ENCODE measurements around the gene RHOB.
"Not testable (repeated sequence)": the region's sequence is repeated elsewhere in the genome, so short reads cannot be mapped to it uniquely, and the experiment has no call there.

The RHOB gene

DNA sequence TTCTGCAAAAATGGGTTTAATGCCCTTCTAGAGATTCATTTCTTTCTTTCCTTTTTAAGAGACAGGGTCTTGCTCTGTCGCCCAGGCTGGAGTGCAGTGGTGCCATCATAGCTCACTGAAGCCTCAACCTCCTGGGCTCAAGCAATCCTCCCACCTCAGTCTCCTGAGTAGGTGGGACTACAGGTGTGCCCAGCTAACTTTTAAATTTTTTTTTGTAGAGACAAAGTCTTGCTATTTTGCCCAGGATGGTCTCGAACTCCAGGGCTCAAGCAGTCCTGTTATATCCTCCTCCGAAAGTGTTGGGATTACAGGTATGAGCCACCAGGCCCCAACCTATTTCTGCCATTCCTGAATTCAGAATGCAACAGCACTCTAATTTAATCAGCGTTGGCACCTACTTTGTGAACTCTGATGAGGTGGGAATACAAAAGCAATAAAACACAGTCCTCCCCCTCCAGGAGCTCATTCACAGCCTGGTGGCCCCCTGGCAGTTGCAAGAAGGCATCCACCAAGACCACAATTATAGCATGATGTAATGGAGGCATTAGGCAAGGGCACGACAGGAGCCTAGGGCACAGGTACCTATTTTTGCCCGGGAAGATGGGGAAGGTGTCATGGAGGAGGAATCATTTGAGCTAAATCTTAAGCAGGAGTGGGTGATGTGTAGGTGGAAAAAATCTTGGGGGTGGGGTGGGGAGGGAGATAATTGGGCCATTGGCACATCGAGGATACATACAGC lies 5.1 kb downstream of the RHOB start:
- DNase-seq (ENCODE audit: low read depth, low spot score), result no peak

DNA sequence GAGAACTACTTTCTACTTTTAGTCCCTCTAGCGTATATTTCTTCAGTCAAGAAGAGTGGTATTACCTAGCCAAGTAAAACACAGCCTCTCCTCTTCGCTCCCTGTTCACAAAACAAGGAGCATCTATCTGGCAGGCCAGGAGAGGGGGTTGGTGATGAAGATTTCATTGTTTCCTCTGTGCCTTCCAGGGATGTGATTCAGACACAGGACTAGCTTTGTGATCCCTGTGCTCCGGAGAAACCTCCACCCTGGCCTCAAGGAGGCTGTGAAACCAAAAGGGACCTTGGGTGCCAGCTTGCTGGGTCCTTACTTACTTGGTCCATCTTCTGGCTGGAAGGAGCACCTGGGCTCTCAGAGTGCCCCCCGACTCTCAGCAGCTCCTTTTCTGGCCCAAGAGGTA lies 5.7 kb downstream of the RHOB start:
- DNase-seq (ENCODE audit: low read depth, low spot score), result no peak

DNA sequence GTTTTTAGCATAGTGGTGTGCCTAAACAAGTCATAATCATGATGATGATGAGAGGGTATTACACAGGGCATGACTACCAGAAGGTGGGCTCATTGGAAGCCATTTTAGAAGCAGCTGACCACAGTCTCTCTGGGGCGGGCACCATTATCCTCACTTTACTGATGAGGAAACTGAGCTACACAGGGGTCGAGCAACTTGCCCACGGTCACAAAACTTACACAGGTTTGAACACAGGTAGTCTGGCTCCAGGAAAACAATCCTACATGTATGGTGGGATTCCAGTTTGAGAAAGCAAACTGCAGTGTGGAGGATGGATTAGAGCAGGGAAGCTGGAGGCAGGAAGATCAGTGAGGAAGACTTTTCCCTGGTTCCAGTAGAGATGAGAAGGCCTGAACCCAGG lies 6.2 kb downstream of the RHOB start:
- no peak for DNase-seq (ENCODE audit: low read depth, low spot score)

DNA sequence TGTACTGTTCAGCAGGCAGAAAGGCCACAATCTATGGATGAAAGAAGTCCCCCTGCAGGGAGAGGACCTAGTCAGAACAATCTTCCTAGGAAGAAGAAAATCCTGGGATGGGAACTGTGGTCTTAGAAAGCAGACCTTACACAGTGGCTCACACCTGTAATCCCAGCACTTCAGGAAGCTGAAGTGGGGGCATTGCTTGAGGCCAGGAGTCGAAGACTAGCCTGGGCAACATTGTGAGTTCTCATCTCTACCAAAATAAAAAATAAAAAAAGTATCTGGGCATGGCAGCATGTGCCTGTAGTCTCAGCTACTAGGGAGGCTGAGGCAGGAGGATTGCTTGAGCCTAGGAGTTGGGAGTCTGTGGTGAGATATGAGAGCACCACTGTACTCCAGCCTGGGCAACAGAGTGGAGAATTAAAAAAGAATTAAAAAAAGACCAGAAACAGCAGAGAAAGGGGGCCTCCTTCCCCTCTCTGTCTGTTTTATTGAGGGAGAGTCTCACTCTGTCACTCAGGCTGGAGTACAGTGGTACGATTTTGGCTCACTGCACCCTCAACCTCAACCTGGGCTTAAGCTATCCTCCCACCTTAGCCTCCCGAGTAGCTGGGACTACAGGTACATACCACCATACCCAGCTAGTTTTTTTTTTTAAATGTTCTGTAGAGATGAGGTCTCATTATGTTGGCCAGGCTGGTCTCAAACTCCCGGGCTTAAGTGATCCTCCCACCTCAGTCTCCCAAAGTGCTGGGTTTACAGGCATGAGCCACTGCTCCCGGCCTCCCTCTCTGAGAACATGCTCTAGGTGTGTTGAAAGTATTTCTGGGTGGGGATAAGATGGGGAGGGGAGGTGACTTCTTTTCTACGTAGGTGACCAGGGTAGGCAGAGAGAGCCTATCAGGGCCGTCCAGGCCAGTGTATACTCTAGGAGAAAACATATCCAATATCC lies 7.4 kb downstream of the RHOB start:
- DNase-seq (ENCODE audit: low read depth, low spot score), result no peak

DNA sequence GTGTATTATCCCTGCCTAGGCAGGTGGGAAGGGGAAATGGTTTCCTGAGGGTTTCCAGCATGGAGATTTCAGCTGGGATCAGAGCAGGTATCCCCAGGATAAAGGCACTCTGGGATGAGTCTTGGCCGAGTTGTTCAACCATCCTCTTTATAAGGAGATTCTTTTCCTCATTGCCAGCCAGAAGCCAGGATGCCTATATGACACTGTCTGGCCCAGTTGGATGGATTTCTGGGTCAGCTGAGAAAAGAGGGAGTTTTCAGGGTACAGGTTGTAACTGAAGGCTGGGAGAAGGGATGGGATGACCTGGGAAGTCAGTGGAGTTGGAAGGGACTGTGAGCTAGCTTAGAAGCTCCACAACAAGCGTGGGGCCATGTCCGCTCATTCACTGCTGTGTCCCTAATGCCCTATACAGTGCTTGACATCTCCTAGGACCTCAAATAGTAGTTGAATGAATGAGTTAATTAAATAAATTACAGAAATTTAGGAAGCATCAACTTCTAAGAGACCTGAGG lies 8.3 kb downstream of the RHOB start:
- DNase-seq (ENCODE audit: low read depth, low spot score), result no peak

DNA sequence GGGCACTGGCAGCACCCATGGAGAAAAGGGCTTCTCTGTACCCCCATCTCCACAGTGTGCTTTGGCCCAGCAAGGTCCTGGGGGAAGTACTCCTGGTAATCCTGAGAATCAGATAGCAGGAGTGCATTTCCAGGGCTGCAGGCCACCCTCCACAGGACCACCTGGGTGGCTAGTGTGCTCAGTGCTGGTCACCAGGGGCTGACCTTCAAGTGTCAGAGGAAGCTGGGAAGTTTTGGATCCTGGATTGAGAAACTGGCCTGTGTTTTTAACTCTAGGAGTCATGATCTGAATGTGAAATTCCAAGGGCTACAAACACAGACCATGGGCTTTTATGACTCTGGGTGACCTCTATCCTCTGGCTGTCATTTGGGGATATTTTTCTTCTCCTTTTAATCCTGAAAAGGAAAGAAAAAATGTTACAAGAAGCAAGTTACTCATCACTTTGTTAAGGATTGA lies 9.3 kb downstream of the RHOB start:
- no peak for DNase-seq (ENCODE audit: low read depth, low spot score)

DNA sequence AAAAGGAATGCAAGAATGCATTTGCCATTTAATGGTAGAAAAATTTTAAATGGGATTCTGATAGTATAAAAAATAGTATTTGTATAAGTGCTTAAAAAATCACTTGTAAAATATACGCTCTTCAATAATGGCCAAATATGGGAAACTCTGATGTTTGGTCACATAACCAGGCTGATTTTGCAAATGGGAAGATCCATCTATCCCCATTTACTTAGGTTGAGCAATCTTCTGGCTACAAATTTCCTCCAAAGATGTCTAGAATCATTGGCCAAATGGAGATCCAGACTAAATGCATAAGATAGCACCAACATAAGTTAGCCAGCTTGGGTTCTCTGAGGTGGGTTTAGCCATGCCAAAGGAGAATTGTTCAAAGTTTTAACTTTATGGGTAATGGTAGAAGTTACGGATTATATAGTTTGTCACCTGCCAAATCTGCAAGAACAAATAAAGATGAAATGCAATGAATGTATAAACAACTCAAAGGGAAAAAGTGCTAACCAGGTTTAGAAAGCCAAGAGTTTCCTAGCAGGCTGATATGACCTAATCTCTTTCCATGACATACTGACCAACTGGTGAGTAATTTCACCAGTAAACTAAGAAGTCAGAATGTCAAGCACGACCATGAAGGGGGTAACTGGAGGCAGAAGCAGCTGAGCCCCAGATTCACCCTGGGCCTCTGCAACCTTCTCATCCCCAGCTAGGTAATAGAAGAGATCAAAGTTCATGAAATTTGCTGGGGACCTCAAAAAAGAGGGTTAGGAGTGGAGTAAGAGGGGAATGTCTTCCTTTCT lies 10.0 kb downstream of the RHOB start:
- no peak for DNase-seq (ENCODE audit: low read depth, low spot score)

DNA sequence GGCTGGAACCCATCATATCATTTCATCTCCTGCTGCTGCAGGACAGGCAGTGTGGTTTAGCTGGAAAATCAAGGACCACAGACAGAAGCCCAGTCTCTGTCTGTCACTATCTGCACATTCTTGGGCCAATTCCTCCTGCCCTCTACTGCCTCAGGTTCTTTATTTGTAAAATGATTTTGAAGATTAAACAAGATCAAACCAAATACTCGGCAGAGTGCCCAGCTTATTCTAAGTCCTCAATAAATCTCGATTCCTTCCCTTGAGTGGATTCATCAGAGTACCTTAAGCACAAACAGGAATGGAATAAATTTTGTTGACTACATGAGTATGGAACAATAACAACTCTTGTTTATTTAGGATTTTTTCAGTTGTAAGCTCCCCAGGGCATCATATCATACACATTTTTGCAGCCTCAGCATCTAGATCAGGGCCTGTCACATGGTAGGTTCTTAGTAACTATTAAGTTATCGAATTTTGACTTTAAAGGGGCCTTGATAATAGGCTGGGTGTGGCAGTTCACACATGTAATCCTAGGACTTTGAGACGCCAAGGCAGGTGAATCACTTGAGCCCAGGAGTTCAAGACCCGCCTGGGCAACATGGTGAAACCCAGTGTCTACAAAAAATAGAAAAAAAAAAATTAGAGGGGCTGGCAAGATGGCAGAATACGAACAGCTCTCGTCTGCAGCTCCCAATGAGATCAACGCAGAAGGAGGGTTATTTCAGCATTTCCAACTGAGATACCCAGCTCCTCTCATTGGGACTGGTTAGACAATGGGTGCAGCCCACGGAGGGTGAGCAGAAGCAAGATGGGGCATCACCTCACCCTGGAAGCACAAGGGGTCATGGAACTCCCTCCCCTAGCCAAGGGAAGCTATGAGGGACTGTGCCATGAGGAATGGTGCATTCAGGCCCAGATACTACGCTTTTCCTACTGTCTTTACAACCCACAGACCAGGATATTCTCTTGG lies 11.1 kb downstream of the RHOB start:
- no peak for DNase-seq (ENCODE audit: low read depth, low spot score)

DNA sequence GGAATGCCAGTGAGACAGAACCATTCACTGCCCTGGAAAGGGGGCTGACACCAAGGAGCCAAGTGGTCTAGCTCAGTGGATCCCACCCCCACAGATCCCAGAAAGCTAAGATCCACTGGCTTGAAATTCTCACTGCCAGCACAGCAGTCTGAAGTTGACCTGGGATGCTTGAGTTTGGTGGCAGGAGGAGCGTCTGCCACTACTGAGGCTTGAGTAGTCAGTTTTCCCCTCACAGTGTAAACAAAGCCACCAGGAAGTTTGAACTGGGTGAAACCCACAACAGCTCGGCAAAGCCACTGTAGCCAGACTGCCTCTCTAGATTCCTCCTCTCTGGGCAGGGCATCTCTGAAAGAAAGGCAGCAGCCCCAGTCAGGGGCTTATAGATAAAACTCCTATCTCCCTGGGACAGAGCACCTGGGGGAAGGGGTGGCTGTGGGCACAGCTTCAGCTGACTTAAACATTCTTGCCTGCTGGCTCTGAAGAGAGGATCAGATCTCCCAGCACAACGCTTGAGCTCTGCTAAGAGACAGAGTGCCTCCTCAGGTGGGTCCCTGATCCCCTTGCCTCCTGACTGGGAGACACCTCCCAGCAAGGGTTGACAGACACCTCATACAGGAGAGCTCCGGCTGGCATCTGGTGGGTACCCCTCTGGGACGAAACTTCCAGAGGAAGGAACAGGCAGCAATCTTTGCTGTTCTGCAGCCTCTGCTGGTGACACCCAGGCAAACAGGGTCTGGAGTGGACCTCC lies 12.0 kb downstream of the RHOB start:
- not testable (repeated sequence) for DNase-seq (ENCODE audit: low read depth, low spot score)

DNA sequence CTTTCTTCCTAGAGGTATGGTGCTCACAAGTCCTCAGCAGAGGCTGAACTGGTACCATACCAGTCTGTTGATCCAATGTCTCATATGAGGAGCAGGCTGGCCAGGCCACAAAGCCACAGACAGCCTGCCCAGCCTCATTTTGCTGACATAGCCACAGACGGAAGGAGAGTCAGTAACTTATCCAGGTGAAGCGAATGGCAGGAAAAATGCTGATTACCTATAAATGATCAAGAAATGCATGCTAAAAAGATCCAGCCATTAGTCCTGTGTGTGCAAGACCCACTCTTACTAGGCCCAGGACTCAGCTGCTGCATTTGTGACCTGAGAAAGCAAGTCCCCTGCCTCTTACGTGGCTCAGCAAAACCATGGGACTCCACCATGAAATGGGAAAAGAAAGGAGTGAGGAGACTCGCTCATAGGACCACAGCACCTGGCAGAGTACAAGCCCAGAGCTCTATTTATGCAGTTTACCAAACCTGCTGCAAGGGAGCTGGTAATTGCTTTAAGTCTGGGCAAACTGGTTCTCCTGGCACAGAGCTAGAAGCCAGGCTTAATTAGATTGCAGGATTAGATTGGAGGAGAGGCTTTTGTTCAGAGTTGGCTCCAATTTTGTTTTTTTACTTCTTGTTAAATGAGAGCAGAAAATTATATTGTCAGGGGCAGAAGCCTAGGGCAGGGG lies 19.0 kb downstream of the RHOB start:
- no peak for DNase-seq (ENCODE audit: low read depth, low spot score)

DNA sequence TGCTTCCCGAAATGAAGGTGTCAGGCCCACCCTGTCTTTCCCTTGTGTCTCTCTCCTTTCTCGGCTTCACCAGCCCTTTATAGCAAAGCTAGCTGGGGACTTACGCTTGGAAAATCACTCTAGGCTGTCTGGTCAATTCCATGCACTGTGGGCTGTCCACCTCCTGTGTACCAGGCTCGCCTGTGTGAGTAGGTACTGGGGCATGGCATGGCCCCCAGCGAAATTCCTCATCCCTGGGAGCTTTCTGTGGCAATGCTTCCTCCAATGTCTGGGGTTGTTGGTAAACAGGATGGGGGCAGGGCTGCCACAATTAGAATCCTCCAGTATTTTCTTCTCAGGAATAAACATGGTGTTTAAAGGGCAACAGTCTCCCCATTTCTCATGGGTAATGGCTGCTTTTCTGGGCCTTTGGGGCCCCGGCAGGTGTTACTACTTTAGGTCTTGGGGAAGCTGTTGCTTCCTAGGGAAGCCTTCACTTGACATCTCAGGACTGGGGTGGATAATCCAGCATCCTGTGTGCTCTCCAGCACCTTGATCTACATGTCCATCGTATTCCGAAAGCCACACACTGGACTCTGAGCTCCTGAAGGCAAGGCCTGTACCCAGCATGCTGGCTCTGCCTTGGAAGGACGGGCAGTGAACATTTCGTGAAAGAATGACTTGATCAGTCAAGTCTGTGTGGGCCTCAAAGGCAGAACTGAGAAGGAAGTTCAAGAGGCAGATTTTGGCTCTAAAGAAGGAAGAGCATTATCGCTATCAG lies 21.1 kb downstream of the RHOB start:
- no peak for DNase-seq (ENCODE audit: low read depth, low spot score)

DNA sequence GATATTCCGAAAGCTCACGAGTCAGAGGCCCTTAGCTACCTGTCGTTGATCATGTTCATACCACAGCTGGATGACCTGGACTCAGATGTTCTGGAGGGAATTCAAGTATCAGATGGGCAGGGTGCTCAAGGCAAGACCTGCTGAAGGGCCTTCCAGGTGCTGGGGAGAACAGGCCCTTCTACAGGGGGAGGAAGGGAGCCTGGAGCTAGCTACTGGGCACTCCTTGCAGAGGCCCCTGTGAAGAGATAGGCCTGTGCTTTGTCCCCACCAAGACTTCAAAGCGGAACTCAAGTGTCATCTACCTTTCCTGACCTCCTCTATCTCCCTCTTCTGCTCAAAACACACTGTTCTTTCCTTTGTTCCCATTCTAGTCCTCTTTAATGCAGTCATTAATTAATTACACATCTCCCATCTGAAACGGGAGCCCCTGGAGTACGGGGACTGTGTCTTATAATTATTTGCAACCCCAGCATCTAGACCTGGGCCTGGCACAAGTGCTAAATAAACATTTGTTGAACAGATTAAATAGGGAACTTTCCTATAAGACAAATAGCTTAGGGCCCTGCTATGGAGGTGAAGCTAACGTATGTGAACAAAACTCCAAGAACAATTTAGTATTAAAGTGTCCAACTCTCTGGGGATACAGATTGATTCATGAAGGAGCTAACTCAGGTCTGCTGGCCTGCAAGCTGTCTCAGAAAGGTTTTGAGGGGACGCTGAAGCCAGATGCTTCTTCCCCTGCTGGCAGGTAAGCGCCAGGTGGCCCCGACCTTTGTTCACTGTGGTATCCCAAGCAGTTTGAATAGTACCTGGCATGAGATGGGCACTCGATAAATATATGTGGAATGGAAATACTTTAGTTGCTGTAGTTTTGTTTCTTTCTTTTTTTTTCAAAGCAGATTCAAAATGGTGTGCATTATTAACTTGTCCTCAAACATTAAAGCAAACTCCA lies 22.0 kb downstream of the RHOB start:
- DNase-seq (ENCODE audit: low read depth, low spot score), result no peak

DNA sequence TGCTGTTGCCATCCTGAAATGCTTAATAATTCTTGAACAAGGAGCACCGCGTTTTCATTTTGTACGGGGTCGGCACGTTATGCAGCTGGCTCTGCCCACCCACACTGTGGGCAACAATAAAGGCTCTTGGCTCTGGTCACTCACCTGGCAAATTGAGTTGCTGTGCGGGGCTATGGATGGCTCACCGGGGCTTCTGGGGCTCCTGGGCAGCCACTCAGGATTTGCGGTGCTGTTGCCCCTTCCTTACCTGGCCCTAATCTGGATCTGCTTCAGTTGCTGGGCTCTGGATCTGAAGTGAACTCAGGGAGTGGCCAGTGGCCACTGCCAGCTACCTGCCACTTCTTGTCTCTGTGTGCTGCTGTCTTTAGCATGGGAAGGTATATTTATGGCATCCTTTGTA lies 22.7 kb downstream of the RHOB start:
- DNase-seq (ENCODE audit: low read depth, low spot score), result no peak

DNA sequence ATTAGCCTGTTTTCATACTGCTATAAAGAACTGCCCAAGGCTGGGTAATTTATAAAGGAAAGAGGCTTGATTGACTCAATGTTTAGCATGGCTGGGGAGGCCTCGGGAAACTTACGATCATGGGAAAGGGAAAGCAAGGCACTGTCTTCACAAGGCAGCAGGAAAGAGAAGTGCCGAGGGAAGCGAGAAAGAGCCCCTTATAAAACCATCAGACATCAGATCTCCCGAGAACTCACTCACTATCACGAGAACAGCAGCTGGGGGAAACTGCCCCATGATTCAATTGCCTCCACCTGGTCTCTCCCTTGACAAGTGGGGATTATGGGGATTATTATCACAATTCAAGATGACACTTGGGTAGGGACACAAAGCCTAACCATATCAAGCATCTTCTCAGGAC lies 23.3 kb downstream of the RHOB start:
- no peak for DNase-seq (ENCODE audit: low read depth, low spot score)

DNA sequence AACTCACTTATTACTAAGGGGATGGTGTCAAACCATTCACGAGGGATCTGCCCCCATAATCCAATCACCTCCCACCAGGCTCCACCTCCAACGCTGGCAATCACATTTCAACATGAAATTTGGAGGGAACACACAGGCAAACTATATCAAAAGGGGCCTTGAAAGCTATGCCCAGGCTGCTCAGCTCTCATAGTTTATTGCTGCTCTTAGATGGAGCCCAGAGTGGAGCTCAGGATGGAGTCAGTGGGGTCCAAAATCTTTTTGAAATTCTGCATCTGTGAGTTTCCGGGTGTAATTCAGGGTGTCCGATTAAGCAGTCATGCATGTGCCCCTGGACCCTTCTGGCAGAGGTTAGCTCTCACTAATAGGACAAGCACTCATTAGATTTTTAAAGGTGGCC lies 24.3 kb downstream of the RHOB start:
- no peak for DNase-seq (ENCODE audit: low read depth, low spot score)

DNA sequence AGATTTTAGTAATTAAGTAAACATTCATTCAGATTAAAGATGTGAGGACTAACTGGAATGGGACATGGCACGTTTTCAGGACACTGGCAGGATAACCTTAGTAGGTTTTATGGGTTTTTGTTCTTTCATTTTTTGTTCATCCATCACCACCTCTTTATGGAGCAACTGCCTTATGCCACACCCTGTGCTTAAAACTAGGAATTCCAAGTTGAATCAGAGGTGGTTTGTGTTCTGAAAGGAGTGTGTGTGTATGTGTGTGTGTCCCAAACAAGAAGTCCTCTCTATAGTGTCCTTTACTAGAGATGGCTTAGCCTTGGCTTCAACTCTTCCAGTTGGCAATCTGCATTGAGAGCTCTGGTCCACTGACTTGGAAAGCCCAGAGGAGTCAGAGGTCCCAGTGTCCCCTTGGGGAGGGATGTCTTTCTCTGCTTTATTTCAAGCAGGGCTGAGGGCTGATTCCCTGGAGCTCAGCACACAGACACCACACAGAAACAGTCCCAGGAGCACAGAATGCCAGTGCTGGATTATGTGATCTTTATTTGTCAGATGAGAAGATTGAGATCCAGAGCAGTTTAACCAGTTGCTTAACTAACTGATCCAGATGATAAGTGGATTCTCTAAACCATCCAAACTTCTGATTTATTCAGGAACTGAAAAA lies 25.2 kb downstream of the RHOB start:
- DNase-seq (ENCODE audit: low read depth, low spot score), result no peak

DNA sequence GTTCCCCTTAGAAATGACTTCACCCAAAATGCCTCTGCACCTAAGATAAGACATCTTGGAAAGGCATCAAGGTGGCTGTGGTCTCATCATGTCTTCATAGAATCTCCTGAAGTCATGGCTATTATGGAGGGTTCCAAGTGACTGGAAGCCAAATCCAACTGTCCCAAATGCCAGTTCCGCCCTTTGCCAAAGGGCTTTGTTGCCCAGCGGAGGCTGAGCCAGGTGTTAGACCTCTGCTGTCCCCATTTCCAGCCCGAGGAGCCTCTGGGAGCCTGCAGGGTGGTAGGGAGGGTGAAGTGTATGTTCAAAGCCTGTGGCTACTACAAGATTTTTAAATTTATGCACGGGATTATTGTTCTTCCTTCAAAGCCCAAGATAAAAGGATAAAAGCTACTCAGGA lies 25.7 kb downstream of the RHOB start:
- DNase-seq (ENCODE audit: low read depth, low spot score), result no peak
